Hindlimb muscle (tissue), 1 donor: ENCODE measurements around the gene CD6. TPM values are rescaled to one million over a fixed set of nuclear protein-coding genes. Genes with fewer than 3 reads are reported as not detected.

Experiments used
- DNase-seq: peaks from one replicate; pipeline ENCODE4 v3.0.0-alpha.2; 2013
- polyA plus RNA-seq: library from polyadenylated mRNA; unstranded; fragments of 120-200 nt; gene quantifications from one replicate; pipeline ENCODE4 v1.2.1, GENCODE V29; 2013; ENCODE audit not compliant: insufficient read length

CD6 gene, protein sequence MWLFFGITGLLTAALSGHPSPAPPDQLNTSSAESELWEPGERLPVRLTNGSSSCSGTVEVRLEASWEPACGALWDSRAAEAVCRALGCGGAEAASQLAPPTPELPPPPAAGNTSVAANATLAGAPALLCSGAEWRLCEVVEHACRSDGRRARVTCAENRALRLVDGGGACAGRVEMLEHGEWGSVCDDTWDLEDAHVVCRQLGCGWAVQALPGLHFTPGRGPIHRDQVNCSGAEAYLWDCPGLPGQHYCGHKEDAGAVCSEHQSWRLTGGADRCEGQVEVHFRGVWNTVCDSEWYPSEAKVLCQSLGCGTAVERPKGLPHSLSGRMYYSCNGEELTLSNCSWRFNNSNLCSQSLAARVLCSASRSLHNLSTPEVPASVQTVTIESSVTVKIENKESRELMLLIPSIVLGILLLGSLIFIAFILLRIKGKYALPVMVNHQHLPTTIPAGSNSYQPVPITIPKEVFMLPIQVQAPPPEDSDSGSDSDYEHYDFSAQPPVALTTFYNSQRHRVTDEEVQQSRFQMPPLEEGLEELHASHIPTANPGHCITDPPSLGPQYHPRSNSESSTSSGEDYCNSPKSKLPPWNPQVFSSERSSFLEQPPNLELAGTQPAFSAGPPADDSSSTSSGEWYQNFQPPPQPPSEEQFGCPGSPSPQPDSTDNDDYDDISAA
- 0.40 TPM for polyA plus RNA-seq

DNA sequence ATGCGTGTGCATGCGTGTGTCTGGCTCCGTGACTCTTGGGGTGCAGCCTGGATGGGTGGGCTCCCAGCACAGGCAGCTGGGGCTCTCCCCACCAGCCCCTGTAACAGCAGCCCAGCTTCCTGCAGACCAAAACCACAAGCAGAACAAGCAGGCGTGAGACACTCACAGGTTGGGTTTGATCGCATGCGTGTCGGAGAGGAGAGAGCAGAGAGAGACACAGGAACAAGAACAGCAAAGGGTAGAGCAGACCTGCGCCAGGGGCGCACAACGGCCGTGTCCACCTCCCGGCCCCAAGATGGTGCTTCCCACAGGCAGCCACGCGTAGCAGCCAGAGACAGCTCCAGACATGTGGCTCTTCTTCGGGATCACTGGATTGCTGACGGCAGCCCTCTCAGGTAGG, at the start of gene CD6:
TSS of gene CD6 (plus strand) at position 161 of the 400 bp plus-strand sequence. CDS start at position 347, 186 bp downstream.
- no peak for DNase-seq

- DNase-seq = no peak
Measured at GRCh38 chr11:60921777-60922335, 49.6 kb upstream of the CD6 start.

- no peak for DNase-seq
Measured at GRCh38 chr11:60922906-60923305, 48.6 kb upstream of the CD6 start.

- DNase-seq = no peak
Measured at GRCh38 chr11:60923326-60923725, 48.2 kb upstream of the CD6 start.

DNA sequence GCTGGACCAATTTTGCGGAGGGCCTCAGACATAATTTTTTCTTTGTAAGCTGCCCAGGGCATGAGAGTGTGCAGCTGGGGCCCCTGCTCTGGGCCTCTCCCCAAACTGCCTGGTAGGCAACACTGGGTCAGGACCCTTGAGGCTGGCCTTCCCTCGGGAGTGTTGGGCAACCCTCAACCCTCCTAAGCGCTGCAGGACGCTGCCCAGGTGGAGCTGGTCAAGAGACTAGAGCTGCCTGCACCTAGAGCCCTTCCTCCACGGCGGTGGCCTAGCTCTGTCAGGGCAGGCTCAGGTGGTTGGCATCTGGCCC, 47.7 kb upstream of the CD6 start:
- DNase-seq = no peak

DNA sequence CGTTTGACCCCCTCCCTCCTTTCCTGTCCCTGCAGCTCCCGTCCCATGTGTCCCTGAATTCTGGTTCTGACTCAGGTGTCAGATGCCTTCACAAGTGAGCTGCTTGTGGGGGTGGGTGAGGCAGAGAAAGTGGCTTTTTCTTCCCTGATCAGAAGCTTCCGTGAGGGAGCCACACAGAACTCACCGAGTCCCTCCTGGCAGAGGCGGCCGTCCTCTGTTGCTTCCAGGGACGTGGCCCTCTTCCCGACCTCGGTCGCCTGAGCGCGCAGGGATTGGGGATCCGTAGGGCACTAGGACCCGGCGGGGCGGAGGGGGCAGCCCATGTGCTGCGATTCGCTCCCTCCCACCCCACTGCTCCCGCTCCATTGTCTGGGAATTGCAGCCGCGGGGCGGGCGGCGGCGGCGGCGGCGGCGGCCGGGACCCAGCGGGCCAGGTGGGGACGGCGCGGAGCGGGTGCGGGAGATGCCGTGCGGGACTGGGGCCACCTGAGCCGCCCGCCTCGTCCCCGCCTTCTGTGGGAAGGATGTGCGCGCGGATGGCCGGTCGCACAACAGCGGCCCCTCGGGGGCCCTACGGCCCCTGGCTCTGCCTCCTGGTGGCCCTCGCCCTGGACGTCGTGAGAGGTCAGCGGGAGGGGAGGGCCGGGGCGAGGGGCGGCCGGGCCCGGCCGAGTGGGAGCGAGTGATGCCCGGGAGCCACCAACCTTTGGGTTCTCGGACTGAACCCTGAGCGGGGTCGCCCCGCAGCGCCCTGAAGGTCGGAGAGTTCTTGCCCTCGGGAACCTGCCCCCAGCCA, 47.2 kb upstream of the CD6 start, which contains the start of gene TMEM132A:
TSS of gene TMEM132A (plus strand) at position 351 of the 796 bp plus-strand sequence. CDS start at position 525, 174 bp downstream.
- DNase-seq = peak; percentile 78

DNA sequence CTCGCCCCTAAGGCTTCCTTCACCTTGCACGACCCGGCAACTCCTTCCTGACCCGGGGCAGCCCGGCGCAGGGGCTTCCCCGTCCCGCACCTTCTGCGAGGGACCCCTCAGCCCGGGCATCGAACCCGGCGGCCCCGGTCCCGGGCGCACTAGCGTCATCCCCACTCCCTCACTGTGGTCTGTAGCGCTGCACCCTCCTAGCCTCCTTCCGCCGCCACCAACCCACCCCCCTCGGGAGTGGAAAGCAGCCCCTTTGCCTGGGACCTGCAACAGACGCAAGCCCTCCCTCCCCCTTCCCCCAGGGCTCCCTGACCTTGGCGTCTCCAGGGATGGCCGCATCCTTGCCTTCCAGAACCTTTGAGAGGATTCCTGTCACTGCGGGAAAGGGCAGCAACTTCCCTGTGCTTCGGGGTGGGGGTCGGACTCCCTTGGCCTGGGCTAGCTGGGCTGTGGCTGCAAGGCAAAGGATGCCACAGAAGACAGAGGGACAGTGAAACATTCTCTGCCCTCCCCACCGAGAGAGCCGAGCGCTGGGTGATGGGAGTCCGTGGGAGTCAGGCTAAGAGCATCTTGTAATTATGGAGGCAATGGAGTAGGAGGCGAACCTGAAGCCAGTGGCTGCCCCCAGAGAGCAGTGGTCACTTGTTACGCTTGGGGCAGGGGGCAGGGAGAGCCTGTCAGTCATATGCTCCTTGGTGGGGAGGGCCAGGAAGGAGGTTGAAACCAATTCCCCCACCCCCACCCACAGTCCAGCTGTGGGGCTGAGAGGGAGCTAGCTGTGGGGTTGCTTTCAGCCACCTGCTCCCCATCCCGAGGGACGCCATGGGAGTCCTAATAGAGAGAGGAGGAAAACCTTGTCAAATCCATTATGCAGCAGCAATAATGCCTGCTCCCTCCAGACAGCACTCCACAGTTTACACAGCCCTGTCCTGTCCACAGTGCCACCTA, 46.3 kb upstream of the CD6 start:
- no peak for DNase-seq

GRCh38 chr11:60925868-60926267, 45.6 kb upstream of the CD6 start:
- DNase-seq = no peak

DNA sequence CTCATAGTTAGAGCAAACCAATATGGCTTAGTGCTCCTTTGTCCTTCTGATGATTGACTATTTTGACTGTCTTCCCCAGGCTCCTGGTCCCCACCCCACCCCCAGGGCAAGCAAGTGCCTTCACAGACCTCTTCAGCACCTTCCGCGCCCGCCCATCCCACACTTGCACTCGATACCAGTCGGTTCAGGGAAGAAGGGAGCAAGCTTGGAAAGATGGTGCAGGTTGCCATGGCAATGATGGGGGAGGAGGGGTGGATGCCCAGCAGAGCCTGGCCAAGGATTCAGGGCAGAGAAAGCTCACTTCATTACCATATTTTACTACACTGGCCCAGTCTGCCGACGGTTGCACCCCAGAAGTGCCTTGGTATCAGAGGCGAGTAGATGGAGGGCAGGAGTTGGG, 45.0 kb upstream of the CD6 start:
- no peak for DNase-seq

DNA sequence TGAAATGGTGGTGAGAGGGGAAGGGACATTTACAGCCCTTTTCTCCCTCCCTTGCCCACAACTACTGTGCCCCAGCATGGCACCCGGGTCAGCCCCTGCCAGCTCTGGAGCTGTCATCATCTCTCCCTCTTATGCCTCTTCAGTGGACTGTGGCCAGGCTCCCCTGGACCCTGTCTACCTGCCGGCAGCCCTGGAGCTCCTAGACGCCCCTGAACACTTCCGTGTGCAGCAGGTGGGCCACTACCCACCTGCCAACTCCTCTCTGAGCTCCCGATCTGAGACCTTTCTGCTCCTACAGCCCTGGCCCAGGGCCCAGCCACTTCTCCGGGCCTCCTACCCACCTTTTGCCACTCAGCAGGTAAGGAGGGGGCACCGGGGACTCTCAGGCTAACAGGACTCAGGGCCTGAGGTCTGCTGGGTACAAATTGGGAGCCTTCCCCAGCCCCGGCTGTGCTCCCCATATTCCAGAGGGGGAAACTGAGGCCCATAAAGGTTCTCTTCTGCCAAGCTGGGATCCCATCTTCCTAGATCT, 44.4 kb upstream of the CD6 start:
- DNase-seq = no peak

- DNase-seq = no peak
Measured at GRCh38 chr11:60927600-60927999, 43.9 kb upstream of the CD6 start.

DNA sequence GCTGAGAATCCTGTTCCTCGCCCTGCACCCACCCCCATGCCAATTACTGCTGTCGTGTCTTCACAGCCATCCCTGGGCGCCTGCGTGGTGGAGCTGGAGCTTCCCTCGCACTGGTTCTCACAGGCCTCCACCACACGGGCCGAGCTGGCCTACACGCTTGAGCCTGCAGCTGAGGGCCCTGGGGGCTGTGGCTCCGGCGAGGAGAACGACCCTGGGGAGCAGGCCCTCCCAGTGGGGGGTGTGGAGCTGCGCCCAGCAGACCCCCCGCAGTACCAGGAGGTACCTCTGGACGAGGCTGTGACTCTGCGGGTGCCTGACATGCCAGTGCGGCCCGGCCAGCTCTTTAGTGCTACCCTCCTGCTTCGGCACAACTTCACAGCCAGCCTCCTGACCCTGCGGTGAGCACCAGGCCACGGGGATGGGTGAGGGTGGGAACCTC, 42.9 kb upstream of the CD6 start:
- DNase-seq = no peak

DNA sequence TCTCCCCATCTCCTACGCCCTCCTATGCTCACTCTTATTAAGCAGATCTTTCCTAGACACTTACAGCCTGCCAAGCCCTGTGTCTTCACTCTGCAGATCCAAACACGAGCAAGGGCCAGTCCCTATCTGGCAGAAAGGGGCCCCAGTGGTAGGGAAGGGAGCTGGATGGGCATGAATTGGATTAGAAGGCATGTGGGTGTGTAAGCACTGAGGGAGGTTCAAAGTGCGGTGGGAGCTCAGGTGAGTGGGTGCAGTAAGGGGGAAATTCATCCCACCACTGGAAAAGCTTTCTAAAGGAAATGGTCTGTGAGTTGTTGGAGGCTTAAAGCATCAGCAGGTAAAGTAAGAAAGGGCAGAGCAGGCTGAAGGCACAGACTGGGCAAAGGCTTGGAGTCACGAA, 41.7 kb upstream of the CD6 start:
- DNase-seq = no peak

DNA sequence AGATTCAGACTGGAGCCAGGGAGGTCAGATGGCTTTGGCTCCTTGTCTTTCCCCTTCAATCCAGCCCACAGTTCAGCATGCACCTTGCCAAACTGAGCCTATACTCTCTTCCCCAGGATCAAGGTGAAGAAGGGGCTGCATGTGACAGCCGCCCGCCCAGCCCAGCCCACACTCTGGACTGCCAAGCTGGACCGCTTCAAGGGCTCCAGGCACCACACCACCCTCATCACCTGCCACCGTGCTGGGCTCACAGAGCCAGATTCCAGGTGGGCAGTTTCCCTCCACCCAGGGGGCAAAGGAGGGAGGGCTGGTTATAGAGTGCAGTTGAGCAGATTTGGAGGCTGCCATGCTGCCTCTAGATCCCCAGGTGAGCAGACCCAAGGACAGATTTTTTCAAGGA, 41.1 kb upstream of the CD6 start:
- DNase-seq = no peak

GRCh38 chr11:60931917-60932316, 39.6 kb upstream of the CD6 start:
- DNase-seq = no peak

DNA sequence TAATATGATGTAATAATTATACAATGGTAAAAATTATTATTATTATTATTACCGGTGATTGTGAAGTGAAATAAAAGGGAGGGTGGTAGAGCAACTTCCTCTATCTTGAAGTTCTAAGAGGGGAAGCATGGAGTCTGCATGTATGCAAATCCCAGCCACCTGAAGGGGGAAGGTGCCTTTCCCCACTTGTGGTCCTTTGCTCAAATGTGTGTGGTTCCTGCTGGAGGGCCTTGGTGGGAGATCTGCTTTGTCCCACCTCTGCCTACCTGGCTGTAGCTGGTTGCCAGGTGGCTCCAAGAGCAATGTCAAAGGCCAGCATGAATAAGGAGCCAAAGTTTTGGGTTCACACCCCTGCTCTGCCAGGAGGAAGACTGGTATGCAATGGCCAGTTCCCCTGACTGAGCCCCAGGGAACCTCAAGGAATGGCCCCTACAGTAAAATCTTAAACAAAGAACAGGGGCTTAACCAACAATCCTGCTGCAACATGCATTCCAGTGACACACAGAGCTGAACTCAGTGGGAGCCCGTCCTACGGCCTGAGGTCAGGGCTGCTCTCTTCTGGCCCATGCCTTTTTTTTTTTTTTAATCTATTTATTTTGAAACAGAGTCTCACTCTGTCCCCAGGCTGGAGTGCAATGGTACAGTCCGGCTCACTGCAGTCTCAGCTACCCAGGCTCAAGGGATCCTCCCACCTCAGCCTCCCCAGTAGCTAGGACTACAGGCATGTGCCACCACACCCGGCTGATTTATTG, 38.7 kb upstream of the CD6 start:
- DNase-seq = no peak

DNA sequence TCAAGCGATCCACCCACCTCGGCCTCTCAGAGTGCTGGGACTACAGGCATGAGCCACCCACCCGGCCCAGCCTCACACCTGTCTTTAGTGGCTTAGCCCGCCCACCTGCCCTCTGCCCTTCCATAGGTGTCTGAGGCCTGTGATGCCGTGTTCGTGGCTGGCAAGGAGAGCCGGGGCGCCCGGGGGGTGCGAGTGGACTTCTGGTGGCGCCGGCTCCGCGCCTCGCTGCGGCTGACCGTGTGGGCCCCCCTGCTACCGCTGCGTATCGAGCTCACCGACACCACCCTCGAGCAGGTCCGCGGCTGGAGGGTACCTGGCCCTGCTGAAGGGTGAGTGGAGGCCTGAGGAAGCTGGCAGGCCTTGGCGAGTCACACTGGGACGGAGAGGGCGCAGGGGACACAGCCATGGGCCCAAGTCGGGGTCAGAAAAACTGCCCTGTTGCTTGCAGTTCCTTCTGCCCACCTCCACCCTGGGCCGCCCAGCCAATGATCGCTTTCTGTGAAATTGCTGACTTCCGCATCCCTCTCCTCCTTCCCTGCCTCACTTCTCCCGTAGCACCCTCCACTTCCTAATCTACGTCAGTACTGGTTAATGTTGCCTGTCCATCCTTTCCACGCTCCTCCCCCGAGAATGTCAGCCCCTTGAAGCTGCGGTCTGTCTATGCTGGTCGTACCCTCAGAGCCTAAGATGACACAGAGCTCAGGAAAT, 37.9 kb upstream of the CD6 start:
- DNase-seq = no peak

- DNase-seq = no peak
Measured at GRCh38 chr11:60934124-60934789, 37.2 kb upstream of the CD6 start.
